Panc1 (cell line): ENCODE data around the gene DCDC2.

Experiments used
- POLR2AphosphoS5 ChIP-seq: IDR thresholded peaks from 2 replicates; pipeline ENCODE4 v1.6.1; 2012; ENCODE audit warnings: mild to moderate bottlenecking, low read depth, low read length, moderate library complexity
- SIN3A ChIP-seq: IDR thresholded peaks from 2 replicates; pipeline ENCODE4 v1.6.1; 2012; ENCODE audit warnings: low read depth, mild to moderate bottlenecking, low read length, moderate library complexity, borderline replicate concordance; ENCODE audit not compliant: insufficient read depth
- TCF7L2 ChIP-seq: IDR thresholded peaks from 2 replicates; pipeline ENCODE4 v1.6.1; 2011; ENCODE audit warnings: mild to moderate bottlenecking, low read depth, low read length, inconsistent platforms
- TF ChIP-seq, protein P1 (sequence below): fragments of 450-650 bp; IDR thresholded peaks from 2 replicates; pipeline ENCODE4 v1.5.1; 2017; ENCODE audit warnings: mild to moderate bottlenecking
- TF ChIP-seq, protein P2 (sequence below), 2 experiments: IDR thresholded peaks; 2 replicates each; pipeline ENCODE4 v1.6.1; 2011 to 2012; ENCODE audit warnings: low read depth in 2 of 2, control low read depth in 1 of 2, low read length in 1 of 2, mild to moderate bottlenecking in 1 of 2, moderate library complexity in 1 of 2; ENCODE audit not compliant: insufficient read depth in 1 of 2

DNA sequence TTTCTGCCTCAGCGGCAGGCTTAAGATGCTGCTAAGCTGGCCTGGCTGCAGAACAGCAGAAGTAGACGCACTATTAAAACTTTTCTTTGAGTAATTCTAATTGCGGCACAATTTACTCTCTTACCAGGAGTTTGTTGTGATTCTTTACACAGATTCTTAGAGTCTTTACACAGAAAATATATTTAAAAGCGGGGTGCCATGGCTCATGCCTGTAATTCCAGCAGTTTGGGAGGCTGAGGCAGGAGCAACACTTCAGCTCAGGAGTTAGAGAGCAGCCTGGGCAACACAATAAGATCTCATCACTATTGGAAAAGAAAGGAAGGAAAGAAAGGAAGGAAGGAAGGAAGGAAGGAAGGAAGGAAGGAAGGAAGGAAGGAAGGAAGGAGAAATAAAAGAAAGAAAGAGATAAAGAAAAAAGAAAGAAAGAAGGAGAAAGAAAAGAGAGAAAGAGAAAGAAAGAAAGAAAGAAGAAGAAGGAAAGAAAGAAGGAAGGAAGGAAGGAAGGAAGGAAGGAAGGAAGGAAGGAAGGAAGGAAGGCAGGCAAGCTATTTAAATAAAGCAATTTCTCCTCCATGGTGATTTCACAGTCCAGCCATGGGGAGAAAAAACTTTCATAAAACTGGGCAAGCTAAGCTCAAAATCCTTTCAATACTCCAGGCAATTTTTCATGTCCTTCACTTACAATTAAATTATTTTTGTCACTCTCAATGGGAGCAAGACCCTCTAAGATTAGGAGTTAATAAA is 23.8 kb upstream of the DCDC2 start:
- TF ChIP-seq, protein P1, sequence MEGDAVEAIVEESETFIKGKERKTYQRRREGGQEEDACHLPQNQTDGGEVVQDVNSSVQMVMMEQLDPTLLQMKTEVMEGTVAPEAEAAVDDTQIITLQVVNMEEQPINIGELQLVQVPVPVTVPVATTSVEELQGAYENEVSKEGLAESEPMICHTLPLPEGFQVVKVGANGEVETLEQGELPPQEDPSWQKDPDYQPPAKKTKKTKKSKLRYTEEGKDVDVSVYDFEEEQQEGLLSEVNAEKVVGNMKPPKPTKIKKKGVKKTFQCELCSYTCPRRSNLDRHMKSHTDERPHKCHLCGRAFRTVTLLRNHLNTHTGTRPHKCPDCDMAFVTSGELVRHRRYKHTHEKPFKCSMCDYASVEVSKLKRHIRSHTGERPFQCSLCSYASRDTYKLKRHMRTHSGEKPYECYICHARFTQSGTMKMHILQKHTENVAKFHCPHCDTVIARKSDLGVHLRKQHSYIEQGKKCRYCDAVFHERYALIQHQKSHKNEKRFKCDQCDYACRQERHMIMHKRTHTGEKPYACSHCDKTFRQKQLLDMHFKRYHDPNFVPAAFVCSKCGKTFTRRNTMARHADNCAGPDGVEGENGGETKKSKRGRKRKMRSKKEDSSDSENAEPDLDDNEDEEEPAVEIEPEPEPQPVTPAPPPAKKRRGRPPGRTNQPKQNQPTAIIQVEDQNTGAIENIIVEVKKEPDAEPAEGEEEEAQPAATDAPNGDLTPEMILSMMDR: no peak
- no peak for TF ChIP-seq POLR2AphosphoS5
- TF ChIP-seq SIN3A: no peak
- no peak for TF ChIP-seq TCF7L2
- TF ChIP-seq, protein P2, sequence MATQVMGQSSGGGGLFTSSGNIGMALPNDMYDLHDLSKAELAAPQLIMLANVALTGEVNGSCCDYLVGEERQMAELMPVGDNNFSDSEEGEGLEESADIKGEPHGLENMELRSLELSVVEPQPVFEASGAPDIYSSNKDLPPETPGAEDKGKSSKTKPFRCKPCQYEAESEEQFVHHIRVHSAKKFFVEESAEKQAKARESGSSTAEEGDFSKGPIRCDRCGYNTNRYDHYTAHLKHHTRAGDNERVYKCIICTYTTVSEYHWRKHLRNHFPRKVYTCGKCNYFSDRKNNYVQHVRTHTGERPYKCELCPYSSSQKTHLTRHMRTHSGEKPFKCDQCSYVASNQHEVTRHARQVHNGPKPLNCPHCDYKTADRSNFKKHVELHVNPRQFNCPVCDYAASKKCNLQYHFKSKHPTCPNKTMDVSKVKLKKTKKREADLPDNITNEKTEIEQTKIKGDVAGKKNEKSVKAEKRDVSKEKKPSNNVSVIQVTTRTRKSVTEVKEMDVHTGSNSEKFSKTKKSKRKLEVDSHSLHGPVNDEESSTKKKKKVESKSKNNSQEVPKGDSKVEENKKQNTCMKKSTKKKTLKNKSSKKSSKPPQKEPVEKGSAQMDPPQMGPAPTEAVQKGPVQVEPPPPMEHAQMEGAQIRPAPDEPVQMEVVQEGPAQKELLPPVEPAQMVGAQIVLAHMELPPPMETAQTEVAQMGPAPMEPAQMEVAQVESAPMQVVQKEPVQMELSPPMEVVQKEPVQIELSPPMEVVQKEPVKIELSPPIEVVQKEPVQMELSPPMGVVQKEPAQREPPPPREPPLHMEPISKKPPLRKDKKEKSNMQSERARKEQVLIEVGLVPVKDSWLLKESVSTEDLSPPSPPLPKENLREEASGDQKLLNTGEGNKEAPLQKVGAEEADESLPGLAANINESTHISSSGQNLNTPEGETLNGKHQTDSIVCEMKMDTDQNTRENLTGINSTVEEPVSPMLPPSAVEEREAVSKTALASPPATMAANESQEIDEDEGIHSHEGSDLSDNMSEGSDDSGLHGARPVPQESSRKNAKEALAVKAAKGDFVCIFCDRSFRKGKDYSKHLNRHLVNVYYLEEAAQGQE (IDR thresholded peaks at IDR 0.05; ENCODE audit: insufficient read depth in 1 of 2, low read depth in 2 of 2, low read length in 1 of 2): no peak
